Kidney (tissue), 14 donors: ENCODE measurements around the gene TM9SF3. TPM values are rescaled to one million over a fixed set of nuclear protein-coding genes. Genes with fewer than 3 reads are reported as not detected.

Source experiments
- DNase-seq, 5 donors: peaks; one replicate each; pipeline ENCODE4 v3.0.0-alpha.2; 2013 to 2020
- FAIRE-seq: peaks from 2 replicates; lab custom pipeline; 2012; peaks lifted over from hg19 to GRCh38; lab: Jason Lieb, UNC
- H3K27ac ChIP-seq, 2 donors: one replicate each; pipeline ENCODE4 v1.7.0; 2013; ENCODE audit warnings: low read depth in 2 of 2, low read length in 2 of 2, inconsistent platforms in 1 of 2
- H3K27me3 ChIP-seq: one replicate; pipeline ENCODE4 v1.7.1; 2013; ENCODE audit warnings: low read length, inconsistent platforms; ENCODE audit not compliant: control insufficient read depth, insufficient read depth
- H3K36me3 ChIP-seq, 3 donors: one replicate each; pipeline versions ENCODE4 v1.7.0 to v1.7.1; 2013; ENCODE audit warnings: low read length in 3 of 3, control low read depth in 1 of 3, inconsistent platforms in 1 of 3; ENCODE audit not compliant: insufficient read depth in 3 of 3, control insufficient read depth in 2 of 3
- H3K4me1 ChIP-seq, 3 donors: one replicate each; pipeline versions ENCODE4 v1.7.0 to v1.7.1; 2013; ENCODE audit warnings: low read length in 3 of 3, inconsistent platforms in 1 of 3, low read depth in 1 of 3; ENCODE audit not compliant: control insufficient read depth in 2 of 3, insufficient read depth in 2 of 3
- H3K4me3 ChIP-seq, 3 donors: one replicate each; pipeline versions ENCODE4 v1.7.0 to v1.8.1; 2013; ENCODE audit warnings: low read length in 3 of 3, control low read depth in 1 of 3, inconsistent platforms in 1 of 3
- H3K9ac ChIP-seq, 3 donors: one replicate each; pipeline versions ENCODE4 v1.7.0 to v1.7.1; 2013; ENCODE audit warnings: low read length in 3 of 3, control low read depth in 1 of 3, inconsistent platforms in 1 of 3
- H3K9me3 ChIP-seq, 3 donors: one replicate each; pipeline versions ENCODE4 v1.7.0 to v1.7.1; 2013; ENCODE audit warnings: low read length in 3 of 3, control low read depth in 1 of 3, inconsistent platforms in 1 of 3; ENCODE audit not compliant: control insufficient read depth in 2 of 3, insufficient read depth in 1 of 3
- CTCF ChIP-seq: IDR thresholded peaks from 3 replicates; pipeline ENCODE4 v1.5.1; 2012; ENCODE audit warnings: mild to moderate bottlenecking, moderate library complexity, borderline replicate concordance; ENCODE audit not compliant: insufficient read depth; ENCODE audit errors: extremely low read depth
- intact Hi-C: fragments of 100-400 bp; cut with DNase I; formaldehyde crosslinking; loops from one replicate; pipeline ENCODE4 v1.11.1; 2022
- polyA plus RNA-seq: library from polyadenylated mRNA; stranded (reverse); fragments of 350-450 nt; fragmentation: Illumina TruSeq; extraction: RNeasy Lipid Tissue Mini Kit (QIAGEN cat#74804); gene quantifications from one replicate; pipeline ENCODE4 v1.2.3, GENCODE V29; 2014; ENCODE audit warnings: low read depth, low replicate concordance; ENCODE audit not compliant: insufficient read depth
- total RNA-seq: library from RNA; stranded (reverse); fragmentation: NEBNext Ultra II Directional; extraction: Animal tissue kit (Norgen Biotek cat#: 25700); gene quantifications from one replicate; pipeline ENCODE4 v1.2.1, GENCODE V29; 2021
- donor health status: control.
- donor health status: control.
- donor health status: control.
- donor health status: control.
- donor health status: control.
- donor health status: DM: yes; HTN: yes; CAD: no.
- donor health status: Normal renal cell carcinoma (clear cell type).

TM9SF3 gene
- total and polyA plus RNA-seq, 2 donors from 2014 or later, result 42.7 to 144 TPM

GRCh38 chr10:96488161-96488935 lies 98.5 kb downstream of the TM9SF3 start:
- Histone ChIP-seq H3K4me1 (no peaks in the 10 kb centered on the region), H3K27me3 (no peaks in the 10 kb centered on the region), H3K4me3 (no peak overlapping the region), H3K9ac (no peak overlapping the region), H3K9me3 (peaks cover 0 to under 1% (median 0%) of the 10 kb centered on the region in 3 donors), H3K36me3 (no peaks in the 10 kb centered on the region), H3K27ac (no peak overlapping the region)
- TF ChIP-seq CTCF, result no peak
- intact Hi-C loops, result no loop called here
- FAIRE-seq, result no peak
- DNase-seq, result no peak

DNA sequence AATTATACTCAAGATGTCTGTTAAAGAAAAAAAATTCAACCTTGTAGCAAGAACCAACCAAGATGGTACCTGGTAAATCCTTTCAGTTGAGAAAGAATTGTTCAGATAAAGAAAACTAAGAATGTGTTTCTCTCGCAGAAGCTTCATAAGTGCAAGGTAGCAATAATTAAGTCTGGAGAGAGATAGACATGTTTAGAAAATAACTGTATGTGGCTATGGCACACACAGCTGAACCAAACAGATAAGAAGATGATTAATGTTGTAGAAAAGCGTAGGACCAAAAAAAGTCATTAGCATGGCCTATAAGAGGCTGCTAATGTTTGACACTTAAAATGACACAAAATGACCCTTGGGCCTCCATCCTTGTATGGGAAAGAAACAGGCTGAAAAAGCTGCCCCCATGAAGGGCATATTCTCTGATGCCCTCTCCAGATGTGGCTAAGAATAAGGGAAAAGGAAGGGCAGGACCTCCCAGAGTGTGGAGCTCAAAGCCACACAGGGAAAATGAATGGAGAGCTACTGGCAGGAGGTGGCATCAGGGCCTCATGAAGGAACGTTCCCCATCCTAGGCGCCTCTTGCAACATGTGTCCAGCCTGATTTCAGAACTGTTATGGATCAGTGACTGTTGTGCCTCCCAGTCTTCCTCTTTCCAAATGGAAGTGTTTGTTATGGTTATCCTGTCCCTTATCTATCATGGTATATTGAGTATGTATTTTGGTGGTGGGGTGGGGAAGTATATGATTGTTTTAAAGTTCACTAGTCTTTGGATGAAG lies 103.8 kb downstream of the TM9SF3 start:
- TF ChIP-seq CTCF, result no peak
- Histone ChIP-seq H3K27ac (no peak overlapping the region), H3K4me1 (no peaks in the 10 kb centered on the region), H3K9ac (no peak overlapping the region), H3K27me3 (no peaks in the 10 kb centered on the region), H3K36me3 (no peaks in the 10 kb centered on the region), H3K4me3 (no peak overlapping the region), H3K9me3 (peaks cover 0 to 4% (median 0%) of the 10 kb centered on the region in 3 donors)
- no peak for FAIRE-seq
- DNase-seq, result no peak
- intact Hi-C loops, result no loop called here

DNA sequence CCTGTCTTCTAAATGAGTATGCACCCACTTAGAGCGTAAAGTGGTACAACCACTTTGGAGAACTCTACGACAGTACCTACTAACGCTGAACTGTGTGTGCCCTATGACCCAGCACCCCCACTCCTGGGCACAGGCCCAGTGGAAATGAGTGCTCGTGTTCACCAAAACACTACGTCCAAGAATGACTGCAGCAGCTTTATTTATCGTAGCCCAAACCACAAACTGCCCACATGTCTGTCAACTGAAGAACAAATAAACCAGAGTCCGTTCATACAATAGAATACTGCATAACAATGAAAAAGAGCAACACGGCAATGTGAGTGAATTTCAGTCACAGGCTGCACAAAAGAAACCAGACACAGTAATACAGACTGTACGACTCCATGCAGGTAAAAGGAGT lies 108.5 kb downstream of the TM9SF3 start:
- DNase-seq (no peak), FAIRE-seq (no peak)
- no peak overlapping the region for H3K4me3 ChIP-seq
- no peaks in the 10 kb centered on the region for H3K4me1 ChIP-seq
- intact Hi-C loops, result no loop called here
- no peaks in the 10 kb centered on the region for H3K27me3 ChIP-seq
- peaks cover 0 to 4% (median 0%) of the 10 kb centered on the region in 3 donors for H3K9me3 ChIP-seq
- no peak for TF ChIP-seq CTCF
- no peak overlapping the region for H3K27ac ChIP-seq
- no peak overlapping the region for H3K9ac ChIP-seq
- H3K36me3 ChIP-seq, result no peaks in the 10 kb centered on the region
